IPS-18a (cell line): ENCODE results near the gene CREB5.
"Not testable (repeated sequence)": the region's sequence is repeated elsewhere in the genome, so short reads cannot be mapped to it uniquely, and the experiment has no call there.

Experiments
- H3K27ac ChIP-seq: one replicate; pipeline ENCODE4 v1.5.1; 2013; ENCODE audit warnings: low read length
- H3K27me3 ChIP-seq: one replicate; pipeline ENCODE4 v1.6.1; 2013; ENCODE audit warnings: mild to moderate bottlenecking, low read length; ENCODE audit not compliant: control insufficient read depth, insufficient read depth
- H3K36me3 ChIP-seq: one replicate; pipeline ENCODE4 v1.6.1; 2013; ENCODE audit warnings: low read depth, low read length; ENCODE audit not compliant: control insufficient read depth
- H3K4me1 ChIP-seq: one replicate; pipeline ENCODE4 v1.6.1; 2013; ENCODE audit warnings: low read depth, low read length; ENCODE audit not compliant: control insufficient read depth
- H3K4me3 ChIP-seq: one replicate; pipeline ENCODE4 v1.5.1; 2013; ENCODE audit warnings: low read length
- H3K9ac ChIP-seq: one replicate; pipeline ENCODE4 v1.6.1; 2013; ENCODE audit warnings: mild to moderate bottlenecking, low read length, moderate library complexity
- H3K9me3 ChIP-seq: one replicate; pipeline ENCODE4 v1.6.1; 2013; ENCODE audit warnings: low read depth, low read length; ENCODE audit not compliant: control insufficient read depth

CREB5 gene

GRCh38 chr7:28383975-28384374 lies 28.3 kb upstream of the CREB5 start:
- no peaks in the 10 kb centered on the region for H3K27me3 ChIP-seq
- no peaks in the 10 kb centered on the region for H3K36me3 ChIP-seq
- no peaks in the 10 kb centered on the region for H3K4me1 ChIP-seq
- H3K27ac ChIP-seq = no peak overlapping the region
- no peak overlapping the region for H3K4me3 ChIP-seq
- H3K9ac ChIP-seq = no peak overlapping the region
- H3K9me3 ChIP-seq = no peaks in the 10 kb centered on the region

GRCh38 chr7:28389504-28390395 lies 22.6 kb upstream of the CREB5 start:
- no peak overlapping the region for H3K9ac ChIP-seq
- no peak overlapping the region for H3K27ac ChIP-seq
- H3K27me3 ChIP-seq = no peaks in the 10 kb centered on the region
- H3K4me3 ChIP-seq = peak overlapping the region; percentile 21
- H3K36me3 ChIP-seq = no peaks in the 10 kb centered on the region
- peaks cover 4% of the 10 kb centered on the region for H3K4me1 ChIP-seq
- no peaks in the 10 kb centered on the region for H3K9me3 ChIP-seq

GRCh38 chr7:28390426-28390825 lies 21.9 kb upstream of the CREB5 start:
- no peak overlapping the region for H3K27ac ChIP-seq
- no peak overlapping the region for H3K9ac ChIP-seq
- H3K4me3 ChIP-seq = no peak overlapping the region
- H3K27me3 ChIP-seq = no peaks in the 10 kb centered on the region
- no peaks in the 10 kb centered on the region for H3K36me3 ChIP-seq
- peaks cover 4% of the 10 kb centered on the region for H3K4me1 ChIP-seq
- H3K9me3 ChIP-seq = no peaks in the 10 kb centered on the region

GRCh38 chr7:28392289-28392688 lies 20.0 kb upstream of the CREB5 start:
- Histone ChIP-seq H3K4me3 (no peak overlapping the region), H3K27me3 (no peaks in the 10 kb centered on the region), H3K36me3 (no peaks in the 10 kb centered on the region), H3K9ac (no peak overlapping the region), H3K4me1 (peaks cover 4% of the 10 kb centered on the region), H3K27ac (no peak overlapping the region), H3K9me3 (no peaks in the 10 kb centered on the region)

GRCh38 chr7:28395404-28395803 lies 16.9 kb upstream of the CREB5 start:
- no peak overlapping the region for H3K4me3 ChIP-seq
- no peaks in the 10 kb centered on the region for H3K27me3 ChIP-seq
- H3K36me3 ChIP-seq = no peaks in the 10 kb centered on the region
- H3K4me1 ChIP-seq = no peaks in the 10 kb centered on the region
- no peak overlapping the region for H3K9ac ChIP-seq
- H3K9me3 ChIP-seq = no peaks in the 10 kb centered on the region
- H3K27ac ChIP-seq = no peak overlapping the region

GRCh38 chr7:28395831-28396230 lies 16.5 kb upstream of the CREB5 start:
- no peaks in the 10 kb centered on the region for H3K4me1 ChIP-seq

GRCh38 chr7:28397141-28397540 lies 15.2 kb upstream of the CREB5 start:
- no peaks in the 10 kb centered on the region for H3K9me3 ChIP-seq
- no peaks in the 10 kb centered on the region for H3K4me1 ChIP-seq
- no peak overlapping the region for H3K27ac ChIP-seq
- H3K27me3 ChIP-seq = no peaks in the 10 kb centered on the region
- no peak overlapping the region for H3K4me3 ChIP-seq
- no peaks in the 10 kb centered on the region for H3K36me3 ChIP-seq
- H3K9ac ChIP-seq = no peak overlapping the region

More at GRCh38 chr7:28395831-28396230, 16.5 kb upstream of the CREB5 start:
- H3K27ac ChIP-seq = no peak overlapping the region
- H3K9ac ChIP-seq = no peak overlapping the region
- no peaks in the 10 kb centered on the region for H3K9me3 ChIP-seq
- no peaks in the 10 kb centered on the region for H3K36me3 ChIP-seq
- H3K4me3 ChIP-seq = no peak overlapping the region
- no peaks in the 10 kb centered on the region for H3K27me3 ChIP-seq

- no peaks in the 10 kb centered on the region for H3K36me3 ChIP-seq
- no peaks in the 10 kb centered on the region for H3K27me3 ChIP-seq
- H3K9ac ChIP-seq = no peak overlapping the region
- no peaks in the 10 kb centered on the region for H3K4me1 ChIP-seq
- no peaks in the 10 kb centered on the region for H3K9me3 ChIP-seq
- H3K4me3 ChIP-seq = no peak overlapping the region
- no peak overlapping the region for H3K27ac ChIP-seq
Measured at GRCh38 chr7:28400838-28401360, 11.4 kb upstream of the CREB5 start.

GRCh38 chr7:28401567-28401966 lies 10.8 kb upstream of the CREB5 start:
- H3K27ac ChIP-seq, H3K9ac ChIP-seq, H3K27me3 ChIP-seq, H3K4me3 ChIP-seq, H3K4me1 ChIP-seq, H3K36me3 ChIP-seq, H3K9me3 ChIP-seq: not testable (repeated sequence)

GRCh38 chr7:28405662-28406061 lies 6.7 kb upstream of the CREB5 start:
- no peaks in the 10 kb centered on the region for H3K36me3 ChIP-seq
- H3K27ac ChIP-seq = no peak overlapping the region
- H3K9me3 ChIP-seq = no peaks in the 10 kb centered on the region
- H3K27me3 ChIP-seq = peaks cover 36% of the 10 kb centered on the region
- no peak overlapping the region for H3K4me3 ChIP-seq
- peaks cover 4% of the 10 kb centered on the region for H3K4me1 ChIP-seq
- no peak overlapping the region for H3K9ac ChIP-seq

GRCh38 chr7:28406192-28406591 lies 6.1 kb upstream of the CREB5 start:
- Histone ChIP-seq H3K9me3 (no peaks in the 10 kb centered on the region), H3K4me3 (no peak overlapping the region), H3K4me1 (peaks cover 8% of the 10 kb centered on the region), H3K27ac (no peak overlapping the region), H3K36me3 (no peaks in the 10 kb centered on the region), H3K9ac (no peak overlapping the region), H3K27me3 (peaks cover 42% of the 10 kb centered on the region)

GRCh38 chr7:28407651-28408050 lies 4.7 kb upstream of the CREB5 start:
- no peaks in the 10 kb centered on the region for H3K36me3 ChIP-seq
- H3K27me3 ChIP-seq = peaks cover 56% of the 10 kb centered on the region
- H3K27ac ChIP-seq = no peak overlapping the region
- H3K4me3 ChIP-seq = peak overlapping the region; percentile 81
- peaks cover 8% of the 10 kb centered on the region for H3K4me1 ChIP-seq
- H3K9me3 ChIP-seq = no peaks in the 10 kb centered on the region
- no peak overlapping the region for H3K9ac ChIP-seq
